HG03280 (cell line): Measurements from ENCODE around the gene DNM3.
"Not testable (repeated sequence)": the region's sequence is repeated elsewhere in the genome, so short reads cannot be mapped to it uniquely, and the experiment has no call there.

Experiments
- ATAC-seq: cut with Tn5 transposase; IDR thresholded peaks from one replicate; pipeline ENCODE4 v1.9.1; 2021; ENCODE audit warnings: mild to moderate bottlenecking, moderate library complexity; ENCODE audit not compliant: unreplicated experiment

Gene DNM3

DNA sequence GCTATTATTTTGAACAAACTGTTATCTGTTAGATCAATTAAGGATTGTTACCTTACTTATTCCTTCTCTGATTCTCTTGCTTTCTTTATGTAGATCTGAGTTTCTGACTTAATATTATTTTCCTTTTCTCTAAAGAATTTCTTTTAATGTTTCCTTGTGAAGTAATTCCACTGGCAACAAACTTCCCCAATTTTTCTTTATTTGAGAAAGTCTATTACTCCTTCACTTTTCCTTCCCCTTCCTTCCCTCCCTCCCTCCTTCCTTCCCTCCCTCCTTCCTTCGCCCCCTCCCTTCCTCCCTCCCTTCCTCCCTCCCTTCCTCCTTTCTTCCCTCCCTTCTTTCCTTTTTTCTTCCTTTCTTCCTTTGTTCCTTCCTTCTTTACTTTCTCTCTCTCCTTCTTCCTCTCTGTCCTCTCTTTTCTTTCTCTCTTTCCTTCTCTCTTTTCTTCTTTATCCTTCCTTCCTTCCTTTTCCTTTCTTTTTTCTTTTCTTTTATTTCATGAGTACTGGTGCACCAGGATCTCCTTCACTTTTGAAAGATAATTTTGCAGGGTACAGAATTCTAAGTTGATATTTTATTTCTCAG is 177.5 kb downstream of the DNM3 start:
- ATAC-seq = no peak

DNA sequence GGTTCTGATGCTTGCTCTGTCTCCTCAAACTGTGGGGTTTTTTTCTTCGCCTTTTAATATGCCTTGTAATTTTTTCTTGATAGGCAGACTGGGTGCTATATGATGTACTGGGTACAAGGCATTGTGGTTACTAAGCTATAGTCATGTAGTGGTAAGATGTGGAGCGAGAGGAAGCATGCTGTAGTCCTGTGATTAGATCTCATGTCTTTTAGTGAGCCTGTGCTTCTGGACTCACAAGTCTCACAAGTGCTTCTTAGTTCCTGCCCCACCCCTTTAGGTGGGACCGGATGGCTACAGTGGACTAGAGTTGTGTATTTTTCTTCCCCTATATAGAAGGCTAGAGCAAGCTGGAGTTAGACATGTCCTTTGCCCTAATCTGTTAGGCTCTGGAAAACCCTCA is 178.7 kb downstream of the DNM3 start:
- no peak for ATAC-seq

DNA sequence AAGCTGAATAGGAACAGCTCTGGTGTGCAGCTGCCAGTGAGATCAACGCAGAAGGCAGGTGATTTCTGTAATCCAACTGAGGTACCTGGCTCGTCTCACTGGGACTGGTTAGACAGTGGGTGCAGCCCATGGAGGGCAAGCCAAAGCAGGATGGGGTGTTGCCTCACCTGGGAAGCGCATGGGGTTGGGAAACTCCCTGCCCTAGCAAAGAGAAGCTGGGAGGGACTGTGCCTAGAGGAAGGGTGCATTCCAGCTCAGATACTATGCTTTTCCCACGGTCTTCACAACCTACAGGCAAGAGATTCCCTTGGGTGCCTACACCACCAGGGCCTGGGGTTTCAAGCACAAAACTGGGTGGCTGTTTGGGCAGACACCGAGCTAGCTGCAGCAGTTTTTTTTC is 183.2 kb downstream of the DNM3 start:
- no peak for ATAC-seq

DNA sequence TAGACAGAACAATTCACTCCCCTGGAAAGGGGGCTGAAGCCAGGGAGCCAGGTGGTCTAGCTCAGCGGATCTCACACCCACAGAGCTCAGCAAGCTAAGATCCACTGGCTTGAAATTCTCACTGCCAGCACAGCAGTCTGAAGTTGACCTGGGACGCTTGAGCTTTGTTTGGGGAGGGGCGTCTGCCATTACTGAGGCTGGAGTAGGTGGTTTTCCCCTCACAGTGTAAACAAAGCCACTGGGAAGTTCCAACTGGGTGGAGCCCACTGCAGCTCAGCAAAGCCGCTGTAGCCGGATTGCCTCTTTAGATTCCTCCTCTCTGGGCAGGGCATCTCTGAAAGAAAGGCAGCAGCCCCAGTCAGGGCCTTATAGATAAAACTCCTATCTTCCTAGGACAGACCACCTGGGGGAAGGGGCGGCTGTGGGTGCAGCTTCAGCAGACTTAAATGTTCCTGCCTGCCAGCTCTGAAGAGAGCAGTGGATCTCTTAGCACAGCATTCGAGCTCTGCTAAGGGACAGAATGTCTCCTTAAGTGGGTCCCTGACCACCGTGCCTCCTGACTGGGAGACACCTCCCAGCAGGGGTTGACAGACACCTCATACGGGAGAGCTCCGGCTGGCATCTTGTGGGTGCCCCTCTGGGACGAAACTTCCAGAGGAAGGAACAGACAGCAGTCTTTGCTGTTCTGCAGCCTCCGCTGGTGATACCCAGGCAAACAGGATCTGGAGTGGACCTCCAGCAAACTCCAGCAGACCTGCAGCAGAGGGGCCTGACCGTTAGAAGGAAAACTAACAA is 183.8 kb downstream of the DNM3 start:
- ATAC-seq = not testable (repeated sequence)

DNA sequence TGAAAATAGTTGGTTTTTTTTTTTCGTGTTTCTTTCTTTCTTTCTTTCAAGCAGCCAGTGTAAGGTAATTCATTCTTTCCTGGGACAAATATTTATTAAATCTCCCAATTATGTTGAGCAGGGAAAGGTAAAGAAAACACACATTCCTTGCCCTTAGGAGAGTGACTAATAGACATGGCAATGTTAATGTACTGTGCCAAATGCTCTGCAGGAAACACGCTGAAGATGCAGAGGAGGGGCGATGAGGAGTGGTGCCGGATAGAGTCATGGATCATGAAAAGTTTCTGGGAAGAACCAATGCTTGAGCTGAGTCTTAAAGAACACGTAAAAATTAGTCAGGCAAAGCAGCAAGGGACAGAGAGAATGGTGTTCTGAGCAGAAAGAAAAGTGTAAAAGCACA is 199.2 kb downstream of the DNM3 start:
- no peak for ATAC-seq

DNA sequence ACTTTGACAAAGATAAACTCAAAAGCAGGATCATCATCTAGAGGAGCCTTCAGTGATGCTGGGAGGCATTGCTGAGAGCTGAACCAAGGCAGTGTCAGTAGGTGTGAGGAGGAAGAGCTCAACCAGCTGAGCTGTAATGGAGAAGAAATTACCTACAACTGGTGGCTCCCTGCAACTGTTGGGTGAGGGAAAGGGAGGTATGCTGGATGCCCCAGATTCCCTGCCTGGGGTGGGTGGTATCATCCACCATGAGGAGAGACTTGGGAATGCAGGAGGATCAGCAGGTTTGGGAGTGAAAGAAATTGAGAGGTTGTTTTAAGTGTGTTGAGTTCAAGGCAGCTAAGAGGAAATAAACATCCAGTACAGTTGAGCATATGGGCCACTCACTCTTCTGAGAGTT is 199.8 kb downstream of the DNM3 start:
- no peak for ATAC-seq

DNA sequence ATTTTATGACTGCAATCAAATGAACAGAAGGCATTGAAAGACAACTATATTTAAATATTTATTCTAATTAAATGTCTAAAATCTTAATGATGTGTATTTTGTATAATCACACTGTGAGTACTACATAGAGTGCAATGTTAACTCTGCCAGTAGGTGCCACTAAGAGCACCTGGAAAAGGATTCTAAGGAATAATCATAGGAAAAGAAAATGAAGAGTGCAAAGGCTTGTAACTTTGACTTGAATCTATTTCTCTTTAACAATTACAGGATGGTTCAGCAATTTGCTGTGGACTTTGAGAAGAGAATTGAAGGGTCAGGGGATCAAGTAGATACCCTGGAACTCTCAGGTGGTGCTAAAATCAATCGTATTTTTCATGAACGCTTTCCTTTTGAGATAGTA is 200.4 kb downstream of the DNM3 start:
- no peak for ATAC-seq

DNA sequence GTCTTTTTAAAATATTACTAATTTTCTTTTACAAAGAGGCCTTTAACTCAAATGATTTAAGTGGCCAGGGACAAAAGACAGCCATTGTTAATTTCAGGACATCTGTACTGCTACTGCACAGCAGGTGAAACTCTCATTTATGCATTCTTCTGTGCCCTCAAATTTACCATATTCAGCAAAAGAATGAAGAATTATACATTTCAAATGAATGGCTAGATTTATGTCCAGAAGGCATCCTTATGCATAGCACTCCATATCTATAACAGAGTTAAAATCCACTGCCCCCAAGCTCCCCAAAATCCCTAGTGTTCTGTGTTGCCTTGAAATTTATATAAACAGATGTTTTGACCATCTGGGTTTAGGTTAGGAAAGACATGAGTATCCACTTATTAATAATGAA is 202.6 kb downstream of the DNM3 start:
- ATAC-seq = no peak

DNA sequence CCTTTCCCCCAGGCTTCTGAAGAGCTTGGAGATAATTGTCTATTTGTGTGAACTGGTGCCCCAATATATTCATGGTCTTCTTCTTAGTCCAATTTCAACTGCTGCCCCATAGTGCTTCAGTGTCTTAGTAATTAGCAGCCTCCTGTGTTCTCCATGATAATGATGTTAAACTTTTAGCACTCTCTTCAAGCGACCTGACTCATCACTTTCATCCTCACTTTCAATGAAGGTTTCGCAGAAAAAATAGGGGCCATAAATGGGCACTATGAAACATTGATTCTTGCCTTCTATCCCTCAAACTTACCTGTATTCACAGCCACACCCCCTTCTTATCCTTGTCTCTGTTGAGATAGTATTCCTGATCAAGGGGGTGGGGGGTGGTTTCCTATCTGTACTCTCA is 210.6 kb downstream of the DNM3 start:
- no peak for ATAC-seq

DNA sequence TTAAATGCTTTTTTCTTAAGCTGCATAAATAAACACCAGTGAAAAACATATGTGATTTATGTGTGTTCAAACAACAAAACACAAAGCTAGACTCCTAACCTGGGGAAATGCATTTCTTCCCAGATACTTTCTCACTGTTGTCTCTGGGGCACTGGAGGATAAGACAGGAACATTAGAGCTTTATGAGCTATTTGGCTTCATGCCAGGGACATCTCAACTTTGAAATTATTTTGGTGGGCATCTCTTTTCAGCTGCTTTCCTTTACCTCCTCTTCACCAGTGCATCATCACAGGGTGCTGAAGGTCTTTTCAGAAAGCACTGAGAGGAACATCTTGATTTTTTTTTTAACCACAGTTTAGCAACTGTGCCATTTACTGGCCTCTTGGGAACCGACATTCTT is 212.9 kb downstream of the DNM3 start:
- no peak for ATAC-seq

DNA sequence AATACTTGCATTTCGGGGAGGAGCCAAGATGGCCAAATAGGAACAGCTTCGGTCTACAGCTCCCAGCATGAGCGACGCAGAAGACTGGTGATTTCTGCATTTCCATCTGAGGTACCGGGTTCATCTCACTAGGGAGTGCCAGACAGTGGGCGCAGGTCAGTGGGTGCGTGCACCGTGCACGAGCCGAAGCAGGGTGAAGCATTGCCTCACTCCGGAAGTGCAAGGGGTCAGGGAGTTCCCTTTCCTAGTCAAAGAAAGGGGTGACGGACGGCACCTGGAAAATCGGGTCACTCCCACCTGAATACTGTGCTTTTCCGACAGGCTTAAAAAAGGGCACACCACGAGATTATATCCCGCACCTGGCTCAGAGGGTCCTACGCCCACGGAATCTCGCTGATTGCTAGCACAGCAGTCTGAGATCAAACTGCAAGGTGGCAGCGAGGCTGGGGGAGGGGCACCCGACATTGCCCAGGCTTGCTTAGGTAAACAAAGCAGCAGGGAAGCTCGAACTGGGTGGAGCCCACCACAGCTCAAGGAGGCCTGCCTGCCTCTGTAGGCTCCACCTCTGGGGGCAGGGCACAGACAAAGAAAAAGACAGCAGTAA is 214.6 kb downstream of the DNM3 start:
- not testable (repeated sequence) for ATAC-seq

DNA sequence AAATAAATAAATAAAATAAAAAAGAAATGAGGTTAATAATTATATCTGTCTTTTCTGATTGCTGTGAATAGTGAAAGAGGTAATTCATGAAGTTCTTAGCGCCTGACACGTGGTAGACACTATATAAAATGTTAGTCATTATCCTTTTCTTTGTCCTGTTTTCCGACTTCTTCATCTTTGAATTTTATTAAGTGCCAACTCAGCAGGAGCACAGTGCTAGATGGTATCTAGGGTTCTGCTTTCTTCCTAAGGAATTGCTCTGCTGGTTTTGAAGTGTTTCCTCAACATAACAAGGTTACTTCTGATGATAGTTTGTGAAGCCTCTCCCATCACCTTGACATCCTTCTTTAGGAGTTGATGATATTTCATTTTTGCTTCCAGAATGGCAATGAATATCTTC is 227.0 kb downstream of the DNM3 start:
- no peak for ATAC-seq

DNA sequence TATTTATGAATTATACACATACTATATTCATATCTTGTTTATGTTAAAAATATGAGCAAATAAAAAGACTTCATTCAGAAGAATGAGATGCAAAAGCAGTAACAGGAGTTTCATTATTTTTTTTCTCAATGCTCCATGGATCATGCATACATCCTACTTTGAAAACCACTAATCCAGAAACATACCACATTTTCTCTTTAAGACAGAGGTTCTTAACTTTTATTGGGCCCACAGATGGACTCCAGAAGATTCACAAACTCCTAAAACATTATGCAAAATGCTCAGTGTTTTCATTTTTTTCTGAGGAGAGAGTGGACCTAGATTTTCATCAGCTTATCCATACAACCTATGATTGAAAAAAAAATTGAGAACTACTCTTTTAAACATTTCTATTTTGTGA is 227.8 kb downstream of the DNM3 start:
- no peak for ATAC-seq

DNA sequence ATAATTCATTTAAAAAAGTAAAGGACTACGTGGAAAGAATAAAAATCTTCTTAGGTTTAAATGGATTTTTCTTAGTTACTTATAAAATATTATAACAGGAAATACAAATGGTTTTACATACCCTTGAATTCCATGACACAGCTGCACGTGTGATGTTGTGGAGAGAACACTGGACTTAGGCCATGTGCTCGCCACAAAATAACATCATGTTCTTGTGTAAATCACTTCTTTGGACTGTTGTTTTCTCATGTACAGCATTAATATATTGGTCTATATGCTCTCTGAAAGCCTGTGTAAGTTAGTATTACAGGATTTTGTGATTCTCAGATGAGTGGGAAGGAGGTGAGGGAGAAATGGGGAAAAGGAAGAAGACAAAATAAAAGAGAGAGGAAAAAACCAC is 228.2 kb downstream of the DNM3 start:
- no peak for ATAC-seq

DNA sequence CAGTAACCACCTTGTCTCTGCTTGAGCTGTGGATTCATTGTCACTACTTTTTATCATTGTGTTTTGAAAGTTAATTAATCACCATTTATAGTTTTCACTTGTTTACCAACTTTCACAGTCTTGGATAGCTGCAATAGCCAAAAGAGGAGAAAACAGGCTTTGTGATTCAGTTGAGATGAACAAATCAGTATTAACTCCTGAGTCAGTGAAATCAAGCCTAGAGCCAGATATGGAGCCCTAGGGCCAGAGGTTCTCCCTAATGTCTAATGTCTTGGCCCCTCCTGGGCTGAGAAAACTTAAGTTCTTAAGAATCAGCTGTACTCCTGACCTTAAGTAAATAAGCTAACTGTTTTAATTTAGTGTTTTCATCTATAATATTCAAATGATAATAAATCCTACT is 228.8 kb downstream of the DNM3 start:
- ATAC-seq = no peak

DNA sequence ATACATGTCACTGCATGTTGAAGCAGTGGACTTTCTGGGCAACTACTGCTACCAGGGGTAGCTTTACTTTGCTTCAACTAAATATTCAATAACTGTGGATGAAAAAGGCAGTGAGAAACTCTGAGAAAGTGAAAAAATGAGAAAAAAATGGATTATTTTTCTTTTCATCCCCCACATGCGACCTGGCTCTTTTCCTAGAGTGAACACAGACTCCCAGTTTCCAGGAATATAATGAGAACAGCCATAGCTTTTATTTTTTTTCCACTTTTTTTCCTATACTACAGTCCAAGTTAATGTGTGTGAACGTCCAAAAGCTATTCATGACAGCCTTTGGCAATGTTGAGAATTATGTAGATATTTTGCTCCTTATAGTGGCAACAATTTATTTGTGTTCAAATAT is 230.4 kb downstream of the DNM3 start:
- no peak for ATAC-seq

DNA sequence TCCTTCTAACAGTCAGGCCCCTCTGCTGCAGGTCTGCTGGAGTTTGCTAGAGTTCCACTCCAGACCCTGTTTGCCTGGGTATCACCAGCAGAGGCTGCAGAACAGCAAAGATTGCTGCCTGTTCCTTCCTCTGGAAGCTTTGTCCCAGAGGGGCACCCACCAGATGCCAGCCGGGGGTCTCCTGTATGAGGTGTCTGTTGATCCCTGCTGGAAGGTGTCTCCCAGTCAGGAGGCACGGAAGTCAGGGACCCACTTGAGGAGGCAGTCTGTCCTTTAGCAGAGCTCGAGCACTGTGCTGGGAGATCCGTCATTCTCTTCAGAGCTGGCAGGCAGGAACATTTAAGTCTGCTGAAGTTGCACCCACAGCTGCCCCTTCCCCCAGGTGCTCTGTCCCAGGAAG is 238.6 kb downstream of the DNM3 start:
- ATAC-seq = not testable (repeated sequence)

DNA sequence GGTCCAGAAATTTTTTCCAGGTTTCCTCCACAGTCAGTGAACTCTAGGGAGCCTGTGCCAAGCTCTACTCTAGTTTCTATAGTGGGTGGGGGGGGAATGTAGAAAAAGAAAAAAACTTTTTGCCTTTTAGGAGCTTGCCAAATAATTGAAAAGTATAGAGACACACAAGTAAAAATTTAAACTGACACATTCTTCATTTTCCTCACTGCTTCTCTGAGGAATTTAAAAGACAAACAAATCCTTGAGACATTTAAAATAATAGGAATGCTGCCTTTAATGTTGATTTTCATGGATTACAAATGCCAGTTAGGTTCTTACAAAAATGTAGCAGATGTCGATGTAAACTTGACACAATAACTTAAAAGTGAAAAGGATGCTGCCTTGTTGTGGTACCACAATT is 241.9 kb downstream of the DNM3 start:
- no peak for ATAC-seq

DNA sequence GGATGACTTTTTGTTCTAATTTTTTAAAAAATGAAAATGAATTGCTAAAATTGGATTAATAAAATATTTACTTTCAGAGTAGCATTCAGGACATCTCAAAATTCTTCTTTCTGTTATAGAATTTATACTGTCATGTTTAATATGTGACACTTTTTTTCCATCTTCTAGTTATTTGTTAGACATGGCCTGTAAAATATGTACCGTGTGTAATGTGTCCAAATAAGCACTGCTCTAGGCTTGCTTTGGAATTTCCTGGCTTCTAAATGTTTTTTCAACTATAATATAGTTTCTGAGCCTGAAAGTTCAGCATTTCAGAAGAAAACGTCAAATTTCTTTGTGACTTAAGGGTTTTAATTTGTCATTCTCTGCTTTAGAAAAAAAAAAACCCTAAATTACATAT is 243.6 kb downstream of the DNM3 start:
- ATAC-seq = no peak

DNA sequence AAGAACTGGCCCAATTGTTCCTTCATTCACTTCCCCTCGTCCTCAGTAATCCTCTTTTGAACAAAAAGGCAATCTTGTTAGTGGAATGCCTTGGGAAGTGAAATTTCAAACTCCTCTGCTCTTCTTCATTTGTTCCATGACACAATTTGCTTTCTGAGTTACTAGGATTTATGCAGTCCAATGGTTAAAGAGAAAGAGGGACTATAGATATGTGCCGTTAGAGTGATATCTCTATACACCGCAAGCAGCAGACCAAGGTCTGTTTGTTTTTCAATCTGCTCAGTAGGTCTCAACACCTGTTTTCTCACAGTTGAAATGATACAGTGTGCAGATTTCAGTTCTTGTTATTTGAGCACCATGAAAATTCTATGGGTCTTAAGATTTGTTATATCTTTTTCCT is 244.0 kb downstream of the DNM3 start:
- no peak for ATAC-seq

DNA sequence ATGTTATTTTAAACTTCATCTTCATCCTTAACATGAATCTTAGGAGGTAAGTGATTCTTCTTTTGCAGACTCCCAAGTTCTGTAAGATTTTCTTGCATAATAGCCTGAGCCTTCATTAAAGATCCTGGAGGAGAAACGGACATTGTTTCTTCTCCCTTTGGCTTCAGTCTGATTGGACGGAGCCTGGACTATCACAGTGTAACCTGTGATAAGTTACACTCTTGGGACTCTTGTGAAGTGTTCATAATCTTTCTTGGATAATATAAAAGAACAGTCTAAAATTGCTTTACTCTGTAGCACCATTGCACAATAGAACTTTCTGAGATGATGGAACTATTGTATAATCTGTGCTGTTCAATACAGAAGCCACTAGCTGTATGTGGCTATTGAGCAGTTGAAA is 244.8 kb downstream of the DNM3 start:
- no peak for ATAC-seq

DNA sequence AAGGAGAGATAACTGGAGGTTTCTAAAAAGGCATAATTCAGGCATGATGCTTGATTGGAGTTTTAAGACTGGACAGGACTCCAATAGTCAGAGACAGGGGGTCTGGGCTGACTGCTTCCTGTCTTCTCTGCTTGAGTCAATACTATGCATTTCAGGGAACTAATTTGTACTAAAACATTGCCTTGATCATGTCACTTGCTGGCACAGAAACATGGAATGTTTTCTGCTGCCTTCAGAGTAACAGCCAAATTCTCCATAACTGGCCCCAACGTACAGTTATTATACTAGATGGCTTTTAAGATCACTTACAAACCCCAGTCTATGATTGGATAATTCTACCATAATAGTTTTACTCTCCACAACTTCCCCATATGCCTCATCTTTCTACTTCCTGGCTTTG is 247.0 kb downstream of the DNM3 start:
- no peak for ATAC-seq
